ENCODE results near the gene MVB12B. TPM values are rescaled to one million over a fixed set of nuclear protein-coding genes. Genes with fewer than 3 reads are reported as not detected.

MVB12B gene
- total and polyA plus RNA-seq, 2 of the 13 experiments (the other 11 are each of a cell fraction or from before 2014, with no cell fraction given) = 12.1 to 30.1 TPM

GRCh38 chr9:126392662-126393371, 66.2 kb downstream of the MVB12B start:
- BruUV-seq (replicated peaks) = no TSS peak
- no peak for DNase-seq (ENCODE audit: low spot score)
- no peaks in the 10 kb centered on the region for H3K9me3 ChIP-seq (ENCODE audit: low read length)
- H2AFZ ChIP-seq (ENCODE audit: low read length) = no peak overlapping the region
- H3K4me2 ChIP-seq (ENCODE audit: low read depth, low read length) = no peak overlapping the region
- H3K27ac ChIP-seq (ENCODE audit: extremely low read length, insufficient read depth, low read length) = no peak overlapping the region
- in situ Hi-C loops (cut with HindIII; ENCODE audit: extremely low pct_ligation_motif_present, low pct_unique_long_range_greater_than_20kb) (loop anchor here (10.0 kb wide), 1 partner anchor 988 kb away; no protein-coding TSS in a partner anchor), intact Hi-C loops (cut with micrococcal nuclease; ENCODE audit: unreplicated experiment) (no loop called here)
- H3K9ac ChIP-seq (ENCODE audit: insufficient read depth, low read depth, low read length) = no peak overlapping the region
- WGBS (ENCODE audit: low lambda C conversion rate) = 91% methylated on average over 9 of the region's 9 CpGs
- ChIA-PET POLR2A (no interaction called here), CTCF (ENCODE audit: low intra/inter-chr PET ratio, low total read pairs) (no interaction called here)
- H3K4me1 ChIP-seq (ENCODE audit: insufficient read depth, low read length) = no peaks in the 10 kb centered on the region
- H3K79me2 ChIP-seq (ENCODE audit: insufficient read depth, low read length) = no peaks in the 10 kb centered on the region
- peaks cover 19 to 91% of the 10 kb centered on the region in 2 experiments; a peak in 4 of 5 replicates for H3K36me3 ChIP-seq (replicated peaks in 1 of 2; ENCODE audit: control insufficient read depth in 1 of 2, insufficient read depth in 2 of 2, low read length in 2 of 2)
- FAIRE-seq = no peak
- ATAC-seq = no peak
- no peak overlapping the region for H3K4me3 ChIP-seq (replicated peaks in 1 of 3; ENCODE audit: insufficient read depth in 1 of 3, low read depth in 2 of 3, low read length in 3 of 3)
- H3K27me3 ChIP-seq (ENCODE audit: control insufficient read depth in 1 of 2, insufficient read depth in 2 of 2, low read length in 2 of 2) = no peaks in the 10 kb centered on the region
- H4K20me1 ChIP-seq (ENCODE audit: insufficient read depth, low read length) = no peaks in the 10 kb centered on the region
- no peak for TF ChIP-seq ZNF773 (CRISPR knock-in tag; IDR thresholded peaks at IDR 0.05; ENCODE audit: borderline replicate concordance)
- TF ChIP-seq FOXP4 (CRISPR knock-in tag; IDR thresholded peaks at IDR 0.05) = no peak
- TF ChIP-seq SMAD1 (CRISPR knock-in tag; IDR thresholded peaks at IDR 0.05; ENCODE audit: borderline replicate concordance, low read depth) = no peak
- TF ChIP-seq GATAD1 (CRISPR knock-in tag; IDR thresholded peaks at IDR 0.05) = no peak
- no peak for TF ChIP-seq RCOR2 (CRISPR knock-in tag; IDR thresholded peaks at IDR 0.05)
- no peak for TF ChIP-seq HDAC6 (IDR thresholded peaks at IDR 0.05; ENCODE audit: low read depth, low read length)
- TF ChIP-seq ZNF180 (CRISPR knock-in tag; IDR thresholded peaks at IDR 0.05; ENCODE audit: borderline replicate concordance, low read depth) = no peak
- no peak for TF ChIP-seq ZNF530 (CRISPR knock-in tag; IDR thresholded peaks at IDR 0.05; ENCODE audit: low read depth)
- TF ChIP-seq SNAPC2 (CRISPR knock-in tag; IDR thresholded peaks at IDR 0.05) = no peak
- TF ChIP-seq MXD4 (CRISPR knock-in tag; IDR thresholded peaks at IDR 0.05) = no peak
- no peak for TF ChIP-seq BRF2 (CRISPR knock-in tag; IDR thresholded peaks at IDR 0.05)
- no peak for TF ChIP-seq ZNF576 (CRISPR knock-in tag; IDR thresholded peaks at IDR 0.05)
- TF ChIP-seq SATB2 (CRISPR knock-in tag; IDR thresholded peaks at IDR 0.05) = no peak
- TF ChIP-seq ZNF780A (CRISPR knock-in tag; IDR thresholded peaks at IDR 0.05) = no peak
- TF ChIP-seq ARID5B (CRISPR knock-in tag; IDR thresholded peaks at IDR 0.05) = no peak
- no peak for TF ChIP-seq IKZF5 (CRISPR knock-in tag; IDR thresholded peaks at IDR 0.05)
